ENCODE data around the gene LAMC3.

The LAMC3 gene

DNA sequence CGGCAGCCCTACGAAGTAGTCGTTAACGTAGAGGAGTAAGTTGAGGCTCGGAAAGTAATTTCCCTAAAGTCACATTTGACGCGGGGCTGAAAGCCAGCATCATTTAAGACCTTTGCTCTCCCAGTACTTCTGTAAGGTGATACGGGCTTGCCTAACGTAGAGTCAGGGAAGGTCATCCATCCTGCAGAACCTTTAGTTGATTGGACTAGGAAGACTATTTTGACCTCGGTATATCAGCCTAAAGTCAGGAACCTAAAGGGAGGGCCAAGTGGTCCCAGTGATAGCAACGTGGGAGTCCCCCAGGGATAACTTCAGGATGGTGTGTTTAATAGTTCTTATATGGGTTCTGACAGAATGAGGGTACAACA, 117.1 kb downstream of the LAMC3 start:
- DNase-seq: no peak

DNA sequence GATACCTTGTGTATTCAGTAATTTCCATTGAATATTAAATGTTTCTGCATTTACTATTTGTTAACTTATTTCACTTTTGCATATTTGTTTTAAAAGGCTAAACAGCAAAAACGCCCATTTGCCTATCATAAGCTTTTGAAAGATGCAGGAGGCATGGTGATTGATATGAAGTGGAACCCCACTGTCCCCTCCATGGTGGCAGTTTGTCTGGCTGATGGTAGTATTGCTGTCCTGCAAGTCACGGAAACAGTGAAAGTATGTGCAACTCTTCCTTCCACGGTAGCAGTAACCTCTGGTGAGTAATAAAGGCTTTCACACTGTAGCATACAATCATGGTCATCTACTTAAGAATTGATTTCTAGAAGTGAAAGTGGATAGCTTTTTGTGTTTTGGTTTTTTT, 120.2 kb downstream of the LAMC3 start:
- no peak for DNase-seq

DNA sequence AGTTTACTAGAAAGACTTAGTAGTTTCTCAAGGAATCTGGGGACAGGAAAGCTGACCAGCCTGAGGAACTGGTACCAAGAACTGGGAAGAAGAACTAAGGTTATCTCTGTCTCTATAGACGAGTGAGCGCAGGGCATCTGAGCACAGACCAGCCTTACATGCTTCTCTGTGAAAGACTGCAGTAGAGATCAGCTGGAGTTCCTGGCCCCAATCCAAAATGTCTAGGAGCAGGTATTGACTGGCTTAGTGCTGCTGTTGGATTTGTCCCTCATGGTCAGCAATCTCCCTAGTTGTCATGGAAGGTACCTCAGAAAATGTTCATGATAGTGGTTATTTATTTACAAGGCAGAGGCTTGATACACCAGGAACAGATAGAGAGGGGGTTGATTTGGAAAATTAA, 129.7 kb downstream of the LAMC3 start:
- no peak for DNase-seq

DNA sequence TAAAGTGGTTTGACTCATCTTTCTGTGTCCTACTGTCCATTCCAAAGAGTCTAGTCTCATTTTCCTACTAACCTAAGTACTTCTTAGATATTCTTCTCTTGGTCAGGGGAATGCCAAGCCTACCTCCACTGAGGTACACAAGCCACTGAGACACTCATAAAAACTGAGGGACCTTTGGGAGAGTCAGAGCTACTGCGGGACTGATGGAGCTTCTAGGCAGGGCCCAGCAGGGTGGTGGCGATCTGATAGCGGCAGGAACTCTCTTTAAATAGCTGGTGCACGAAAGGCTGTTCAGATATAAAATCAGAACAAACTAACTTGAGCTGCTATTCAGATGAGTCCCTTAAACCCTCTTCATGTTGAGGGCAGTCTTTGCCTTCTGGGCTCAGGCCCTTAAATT, 131.1 kb downstream of the LAMC3 start:
- DNase-seq: no peak

DNA sequence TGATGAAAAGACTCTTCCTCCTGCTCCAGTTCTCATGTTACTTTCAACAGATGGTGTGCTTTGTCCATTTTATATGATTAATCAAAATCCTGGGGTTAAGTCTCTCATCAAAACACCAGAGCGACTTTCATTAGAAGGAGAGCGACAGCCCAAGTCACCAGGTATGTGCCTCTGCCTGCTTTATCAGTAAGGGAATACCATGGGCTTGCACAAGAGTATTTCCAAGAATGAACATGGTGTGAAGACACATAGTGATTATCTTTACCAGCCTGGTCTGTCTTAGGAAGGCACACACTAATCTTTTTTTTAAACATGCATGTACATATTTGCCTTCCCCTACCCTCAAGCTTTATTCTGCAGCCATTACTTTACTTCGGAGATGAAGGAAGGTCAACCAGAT, 131.6 kb downstream of the LAMC3 start:
- DNase-seq: no peak

DNA sequence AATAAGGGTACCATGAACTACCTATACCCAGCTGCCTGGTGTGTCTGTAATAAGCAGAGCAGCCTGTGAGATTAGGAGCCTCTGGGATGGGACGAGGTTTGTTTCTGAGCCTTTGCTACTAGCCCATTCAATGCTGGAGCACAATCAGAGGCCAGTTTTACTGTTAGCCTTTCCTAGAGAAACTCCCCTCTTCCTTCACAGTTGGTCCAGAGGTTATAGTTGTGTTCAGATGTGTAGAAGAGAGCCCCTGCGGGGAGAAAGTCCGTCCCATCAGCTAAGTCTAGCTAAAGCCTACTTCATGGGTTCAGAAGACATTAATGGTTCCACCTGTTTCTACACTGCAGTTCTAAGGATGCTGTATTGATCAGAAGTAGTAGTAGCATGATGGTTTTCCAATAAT, 133.2 kb downstream of the LAMC3 start:
- no peak for DNase-seq

All from stimulated activated CD8-positive, alpha-beta memory T cell treated with anti-CD3 and anti-CD28 coated beads, Interleukin-4, amount 100 ng/mL, for 48 hours (primary cell).